ENCODE data around the gene SERPINI1.

- TF ChIP-seq, protein P1, sequence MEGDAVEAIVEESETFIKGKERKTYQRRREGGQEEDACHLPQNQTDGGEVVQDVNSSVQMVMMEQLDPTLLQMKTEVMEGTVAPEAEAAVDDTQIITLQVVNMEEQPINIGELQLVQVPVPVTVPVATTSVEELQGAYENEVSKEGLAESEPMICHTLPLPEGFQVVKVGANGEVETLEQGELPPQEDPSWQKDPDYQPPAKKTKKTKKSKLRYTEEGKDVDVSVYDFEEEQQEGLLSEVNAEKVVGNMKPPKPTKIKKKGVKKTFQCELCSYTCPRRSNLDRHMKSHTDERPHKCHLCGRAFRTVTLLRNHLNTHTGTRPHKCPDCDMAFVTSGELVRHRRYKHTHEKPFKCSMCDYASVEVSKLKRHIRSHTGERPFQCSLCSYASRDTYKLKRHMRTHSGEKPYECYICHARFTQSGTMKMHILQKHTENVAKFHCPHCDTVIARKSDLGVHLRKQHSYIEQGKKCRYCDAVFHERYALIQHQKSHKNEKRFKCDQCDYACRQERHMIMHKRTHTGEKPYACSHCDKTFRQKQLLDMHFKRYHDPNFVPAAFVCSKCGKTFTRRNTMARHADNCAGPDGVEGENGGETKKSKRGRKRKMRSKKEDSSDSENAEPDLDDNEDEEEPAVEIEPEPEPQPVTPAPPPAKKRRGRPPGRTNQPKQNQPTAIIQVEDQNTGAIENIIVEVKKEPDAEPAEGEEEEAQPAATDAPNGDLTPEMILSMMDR (IDR thresholded peaks at IDR 0.05), result no peak
- TF ChIP-seq POLR2A (IDR thresholded peaks at IDR 0.05), result no peak
Measured at GRCh38 chr3:167728176-167728575, 7.3 kb upstream of the SERPINI1 start.

Measured in testis (tissue), 2 donors.